Urinary bladder (tissue), 4 donors: ENCODE results near the gene NOS1AP. TPM values are rescaled to one million over a fixed set of nuclear protein-coding genes. Genes with fewer than 3 reads are reported as not detected.
"Not testable (repeated sequence)": the region's sequence is repeated elsewhere in the genome, so short reads cannot be mapped to it uniquely, and the experiment has no call there.

Experiments
- DNase-seq: peaks from one replicate; pipeline ENCODE4 v3.0.0-alpha.2; 2015; ENCODE audit errors: extremely low spot score
- H3K27ac ChIP-seq: one replicate; pipeline ENCODE4 v1.5.1; 2013; ENCODE audit warnings: low read depth, mild to moderate bottlenecking, moderate library complexity
- H3K36me3 ChIP-seq: one replicate; pipeline ENCODE4 v1.6.1; 2013; ENCODE audit warnings: mild to moderate bottlenecking, moderate library complexity; ENCODE audit not compliant: insufficient read depth
- H3K4me1 ChIP-seq: one replicate; pipeline ENCODE4 v1.6.1; 2013; ENCODE audit warnings: mild to moderate bottlenecking, moderate library complexity; ENCODE audit not compliant: insufficient read depth
- H3K4me3 ChIP-seq: one replicate; pipeline ENCODE4 v1.5.1; 2013; ENCODE audit warnings: low read depth, low read length
- WGBS: extraction: QIAGEN DNeasy Blood & Tissue Kit; methylation state at CpG from one replicate; pipeline ENCODE4 v1.1.7; 2013; 5-methylcytosine and 5-hydroxymethylcytosine counted together
- polyA plus RNA-seq: library from polyadenylated mRNA; stranded (reverse); fragments of 200-250 nt; gene quantifications from one replicate; pipeline ENCODE4 v1.2.3, GENCODE V29; 2013
- total RNA-seq: library from RNA; depleted of rRNA; stranded (reverse); fragments of >200 nt; gene quantifications from one replicate; pipeline ENCODE4 v1.2.3, GENCODE V29; 2014
- donor health status: healthy with polysubstance abuse.
- donor health status: healthy.

The NOS1AP gene
- total and polyA plus RNA-seq, 2 donors, result 0.92 to 2.0 TPM

DNA sequence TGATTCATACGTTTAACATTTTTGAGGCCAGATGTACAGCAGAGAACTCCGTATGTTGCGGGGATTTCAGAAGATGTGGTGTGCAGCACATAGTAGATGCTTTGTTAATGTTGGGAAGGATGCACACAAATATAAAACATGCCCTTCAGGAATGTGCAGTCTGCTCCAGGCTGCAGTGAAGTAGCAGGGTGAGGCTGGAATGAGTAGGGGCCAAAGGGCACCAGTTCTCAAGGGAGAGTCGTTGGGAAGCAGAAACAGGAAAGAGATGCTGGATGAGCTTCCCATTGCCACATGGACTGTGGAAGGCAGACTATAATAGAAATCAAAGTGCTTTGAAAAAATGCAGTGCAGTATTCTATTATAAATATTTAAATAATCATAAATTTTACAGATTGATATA, 126.9 kb downstream of the NOS1AP start:
- DNase-seq, result no peak
- WGBS, result 81% methylated on average over 4 of the region's 4 CpGs
- H3K4me3 ChIP-seq, result no peak overlapping the region
- H3K27ac ChIP-seq, result no peak overlapping the region
- no peaks in the 10 kb centered on the region for H3K4me1 ChIP-seq
- no peaks in the 10 kb centered on the region for H3K36me3 ChIP-seq

DNA sequence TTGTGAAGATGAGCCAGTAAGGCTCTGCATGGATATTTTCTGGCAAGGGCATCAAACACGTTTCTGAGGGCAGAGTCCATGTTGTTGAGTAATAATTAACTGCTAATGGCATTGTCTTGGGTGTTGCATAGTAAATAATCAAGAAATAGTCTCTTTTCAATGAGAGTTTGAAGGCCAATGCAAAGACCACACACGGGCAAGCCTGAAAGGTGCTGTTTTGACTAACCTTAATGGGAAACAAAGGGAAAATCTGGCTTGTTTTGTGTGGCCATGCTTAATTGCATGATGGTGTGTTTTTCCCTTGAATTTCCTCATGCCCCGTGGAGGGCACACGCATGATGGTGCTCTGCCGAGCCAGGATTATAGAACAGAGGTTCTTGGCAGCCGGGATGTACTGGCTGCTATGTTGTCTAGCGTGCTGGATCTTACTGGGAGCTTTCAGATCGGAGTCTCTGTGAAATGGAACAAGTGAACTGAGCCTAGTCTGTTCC, 127.6 kb downstream of the NOS1AP start:
- H3K27ac ChIP-seq, result no peak overlapping the region
- H3K4me1 ChIP-seq, result no peaks in the 10 kb centered on the region
- DNase-seq, result no peak
- H3K4me3 ChIP-seq, result no peak overlapping the region
- 89% methylated on average over 8 of the region's 8 CpGs for WGBS
- no peaks in the 10 kb centered on the region for H3K36me3 ChIP-seq

DNA sequence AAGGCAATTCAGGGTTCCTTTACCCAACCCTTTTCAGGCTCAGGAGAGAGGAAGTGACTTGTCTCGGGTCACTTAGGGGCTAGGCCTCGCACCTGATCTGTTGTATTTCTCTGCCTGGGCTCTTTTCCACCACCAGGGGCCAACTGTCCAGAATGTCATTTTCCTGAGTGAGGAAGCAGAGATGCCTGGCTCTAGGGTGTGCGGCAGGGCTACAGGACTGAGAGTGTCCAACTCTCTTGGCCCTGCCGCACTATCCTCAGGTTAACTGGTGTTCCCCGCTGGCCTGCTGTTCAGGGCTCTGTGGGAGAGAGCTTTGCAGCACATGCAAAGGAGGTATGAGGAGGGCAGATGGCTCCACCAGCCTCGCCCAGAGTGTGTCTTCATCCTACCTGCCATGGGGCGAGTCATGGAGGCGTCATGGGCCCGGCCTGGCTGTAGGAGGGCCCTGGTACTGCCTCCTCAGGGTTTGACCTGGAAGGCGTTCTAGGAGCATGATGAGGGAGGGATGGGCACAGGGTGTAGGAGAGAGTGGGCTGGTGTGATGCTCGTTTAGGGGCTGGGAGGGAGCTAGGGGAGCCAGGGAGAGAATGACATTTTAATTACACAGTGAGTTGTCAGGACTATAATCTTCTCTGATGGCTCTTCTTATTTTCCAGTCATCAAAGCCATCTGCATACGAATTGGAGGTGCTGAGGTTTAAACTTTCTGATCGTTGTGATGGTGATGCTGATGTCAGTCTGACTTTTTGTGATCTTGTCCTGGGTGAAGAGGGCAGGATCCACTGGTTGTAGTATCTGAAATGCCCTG, 128.3 kb downstream of the NOS1AP start:
- H3K36me3 ChIP-seq, result no peaks in the 10 kb centered on the region
- 90% methylated on average over 13 of the region's 13 CpGs for whole genome bisulfite sequencing
- DNase-seq, result no peak
- no peak overlapping the region for H3K4me3 ChIP-seq
- H3K27ac ChIP-seq, result no peak overlapping the region
- no peaks in the 10 kb centered on the region for H3K4me1 ChIP-seq

DNA sequence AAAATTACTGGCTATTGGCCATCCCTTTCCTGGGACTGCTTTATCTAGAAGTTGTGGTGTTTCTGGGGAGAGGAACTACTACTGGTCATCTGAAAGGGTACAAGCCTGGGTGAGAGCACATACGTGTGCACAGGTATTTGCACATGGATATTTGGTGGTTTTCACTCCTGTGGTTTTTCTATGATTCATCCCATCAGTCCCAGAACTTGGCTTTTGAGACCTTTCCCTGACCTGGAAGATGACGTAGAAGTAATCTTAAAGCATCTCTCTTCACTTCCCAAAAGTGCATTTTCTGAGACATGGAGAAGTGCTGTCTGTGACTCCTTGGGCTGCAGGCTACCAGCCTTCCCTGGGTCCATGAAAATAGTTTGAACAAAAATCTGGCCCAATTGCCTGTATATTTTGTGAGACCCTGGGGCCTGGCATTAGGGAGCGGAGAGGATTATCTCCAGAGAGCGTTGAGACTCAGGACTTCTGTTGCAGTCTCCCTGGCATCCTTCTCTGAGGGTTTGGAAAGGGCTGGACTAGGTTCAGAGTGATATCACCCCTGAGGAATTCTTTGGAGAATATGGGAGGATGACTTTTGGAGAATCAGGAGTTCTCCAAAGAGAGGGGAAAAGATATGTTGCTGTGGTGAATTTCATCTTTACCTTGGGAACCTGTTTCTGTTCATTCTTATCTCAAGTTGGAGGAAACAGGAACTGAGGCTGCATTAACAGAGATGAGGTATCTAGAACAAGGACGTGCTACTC, 130.8 kb downstream of the NOS1AP start:
- DNase-seq, result no peak

DNA sequence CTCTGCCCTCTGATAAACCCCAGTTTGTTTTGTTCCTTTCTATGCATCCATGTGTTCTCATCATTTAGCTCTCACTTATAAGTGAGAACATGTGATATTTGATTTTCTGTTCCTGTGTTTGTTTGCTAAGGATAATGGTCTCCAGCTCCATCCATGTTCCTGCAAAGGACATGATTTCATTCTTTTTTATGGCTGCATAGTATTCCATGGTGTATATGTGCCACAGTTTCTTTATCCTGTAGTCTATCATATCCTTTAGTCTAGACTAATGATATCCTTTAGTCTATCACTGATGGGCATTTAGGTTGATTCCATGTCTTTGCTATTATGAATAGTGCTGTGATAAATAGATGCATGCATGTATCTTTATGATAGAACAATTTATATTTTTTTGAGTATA, 131.6 kb downstream of the NOS1AP start:
- H3K36me3 ChIP-seq, H3K4me1 ChIP-seq, H3K4me3 ChIP-seq, DNase-seq, H3K27ac ChIP-seq: not testable (repeated sequence)

More for the DNA sequence above, 130.8 kb downstream of the NOS1AP start:
- no peaks in the 10 kb centered on the region for H3K4me1 ChIP-seq
- H3K27ac ChIP-seq, result no peak overlapping the region
- no peak overlapping the region for H3K4me3 ChIP-seq
- H3K36me3 ChIP-seq, result no peaks in the 10 kb centered on the region
- 61% methylated on average over 5 of the region's 5 CpGs for WGBS

DNA sequence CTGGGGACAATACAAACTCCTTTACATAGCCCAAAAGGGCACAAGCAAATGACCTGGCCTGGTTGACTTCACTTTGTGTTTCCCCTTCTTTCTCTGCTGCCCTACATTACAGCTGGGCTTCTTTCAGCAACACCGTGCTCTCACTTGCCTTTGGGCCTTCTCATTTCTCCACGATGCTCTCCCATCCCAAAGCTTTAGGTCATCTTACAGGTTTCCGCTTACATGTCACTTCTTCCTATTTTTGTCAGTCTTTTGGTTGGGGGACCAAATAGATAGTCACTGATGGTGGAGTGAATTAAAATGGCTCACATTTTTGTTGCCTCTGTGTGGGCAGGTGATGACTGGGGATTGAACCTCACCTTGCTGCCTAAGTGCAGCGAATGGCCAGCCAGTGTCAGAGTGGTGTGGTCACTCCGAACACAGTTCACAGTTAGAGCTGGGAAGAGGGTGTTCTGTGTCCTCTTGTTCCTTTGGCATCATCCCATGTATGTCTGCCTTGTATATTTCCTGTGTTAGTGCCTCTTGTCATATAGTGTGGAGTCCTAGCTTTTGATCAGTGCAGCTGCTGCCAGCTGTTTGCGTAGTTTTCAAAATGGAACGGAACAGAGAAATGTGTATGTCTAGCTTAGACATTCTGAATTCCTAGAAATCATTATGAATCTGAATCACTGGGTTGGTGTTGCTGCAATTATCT, 134.8 kb downstream of the NOS1AP start:
- no peak overlapping the region for H3K4me3 ChIP-seq
- DNase-seq, result no peak
- H3K27ac ChIP-seq, result no peak overlapping the region
- 64% methylated on average over 7 of the region's 7 CpGs for WGBS
- H3K36me3 ChIP-seq, result no peaks in the 10 kb centered on the region
- H3K4me1 ChIP-seq, result no peaks in the 10 kb centered on the region

DNA sequence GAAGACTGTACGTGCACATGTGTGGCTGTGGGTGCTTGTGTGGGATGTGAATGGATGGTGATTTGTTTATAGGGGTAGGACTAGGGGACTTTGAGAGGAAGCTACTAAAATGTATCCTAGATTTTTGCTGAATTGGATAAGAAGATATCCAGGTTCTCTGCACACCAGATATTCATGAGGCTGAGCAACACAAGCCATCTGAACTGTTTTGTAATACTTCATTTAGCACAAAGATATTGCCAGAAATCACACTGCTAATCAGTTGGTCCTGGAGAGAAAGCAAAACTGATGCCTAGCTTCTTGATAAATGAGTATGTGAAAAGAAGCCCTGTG, 135.3 kb downstream of the NOS1AP start:
- WGBS, result 64% methylated on average over 1 of the region's 1 CpG
- H3K27ac ChIP-seq, result no peak overlapping the region
- no peak overlapping the region for H3K4me3 ChIP-seq
- H3K4me1 ChIP-seq, result no peaks in the 10 kb centered on the region
- no peak for DNase-seq
- H3K36me3 ChIP-seq, result no peaks in the 10 kb centered on the region

DNA sequence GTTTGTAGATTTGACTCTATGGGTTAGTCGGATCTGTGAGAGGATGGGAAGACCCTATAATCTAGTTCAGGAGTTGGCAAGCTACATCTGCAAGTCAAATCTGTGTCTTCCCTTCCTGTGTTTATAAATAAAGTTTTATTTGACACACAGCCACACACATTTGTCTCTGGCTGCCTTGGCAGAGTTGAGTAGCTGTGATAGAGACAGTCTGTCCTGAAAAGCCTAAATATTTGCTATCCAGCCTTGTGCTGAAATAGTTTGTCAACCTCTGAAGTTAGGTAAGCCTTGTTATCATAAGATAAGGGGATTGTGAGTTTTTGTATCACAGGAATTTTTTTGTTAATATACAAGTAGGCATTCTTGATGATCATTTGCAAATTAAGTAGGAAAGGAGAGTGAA, 136.8 kb downstream of the NOS1AP start:
- Histone ChIP-seq H3K27ac (no peak overlapping the region), H3K4me3 (no peak overlapping the region), H3K4me1 (no peaks in the 10 kb centered on the region), H3K36me3 (no peaks in the 10 kb centered on the region)
- no peak for DNase-seq
- 72% methylated on average over 1 of the region's 1 CpG for WGBS

DNA sequence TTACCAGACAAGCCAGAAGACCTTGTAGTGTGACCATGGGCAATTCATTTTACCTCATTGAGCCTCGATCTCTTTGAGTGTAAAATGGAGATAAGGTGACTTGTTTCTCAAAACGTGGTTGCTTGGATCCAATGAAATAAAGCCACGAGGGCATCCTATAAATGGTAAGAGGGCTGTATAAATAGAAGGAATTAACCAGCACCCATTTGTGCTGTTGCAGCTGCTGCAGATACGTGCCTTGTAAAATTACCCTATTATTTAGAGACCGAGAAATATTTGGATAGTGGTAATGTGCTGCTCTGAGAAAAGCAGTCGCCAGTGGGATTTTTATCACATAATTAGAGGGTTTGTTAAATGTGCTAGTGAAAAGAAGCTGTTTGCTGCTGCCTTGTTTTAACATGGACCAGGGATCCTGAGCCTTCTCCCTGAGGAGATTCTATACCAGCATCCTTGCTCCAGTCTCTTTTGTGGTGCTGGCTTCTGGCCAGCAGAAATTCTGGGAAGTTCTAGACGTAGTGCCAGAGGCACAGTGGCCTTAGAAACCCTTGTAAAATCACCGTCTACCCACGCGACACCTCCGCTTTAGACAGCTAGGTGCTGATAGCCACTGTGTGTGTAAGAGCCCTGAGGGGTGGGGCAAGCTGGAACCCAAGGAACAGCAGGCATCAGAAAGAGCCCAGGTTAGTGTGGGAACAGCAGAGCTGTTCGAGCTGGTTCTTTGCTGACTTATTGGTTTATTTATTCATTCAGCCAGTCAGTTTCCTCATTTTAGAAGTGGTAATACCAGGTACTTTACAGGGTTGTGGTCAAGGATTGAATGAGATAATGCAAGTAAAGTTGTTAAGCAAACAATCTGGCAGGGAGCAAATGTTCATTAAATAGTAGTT, 137.5 kb downstream of the NOS1AP start:
- WGBS, result 23% methylated on average over 12 of the region's 12 CpGs
- DNase-seq, result no peak
- Histone ChIP-seq H3K4me3 (no peak overlapping the region), H3K4me1 (no peaks in the 10 kb centered on the region), H3K36me3 (no peaks in the 10 kb centered on the region), H3K27ac (no peak overlapping the region)

DNA sequence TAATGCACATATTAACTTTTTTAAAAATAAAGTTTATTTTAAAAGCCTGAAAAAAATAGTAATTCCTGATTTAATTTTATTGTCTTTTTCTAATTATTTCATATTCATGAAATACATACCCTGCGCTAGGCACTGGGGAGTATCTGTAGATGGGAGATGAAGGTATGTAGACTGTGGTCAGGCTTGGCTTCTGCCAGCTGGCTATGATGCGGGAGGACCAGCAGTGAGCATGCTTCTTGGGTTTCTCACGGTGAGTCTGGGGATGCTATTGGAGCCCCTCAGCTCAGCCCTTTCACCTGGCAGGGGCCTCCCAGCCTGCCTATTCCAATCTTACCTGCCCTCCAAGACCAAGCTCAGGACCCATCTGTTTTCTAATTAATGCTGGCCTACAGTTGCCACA, 138.4 kb downstream of the NOS1AP start:
- 95% methylated on average over 3 of the region's 3 CpGs for WGBS
- DNase-seq, result no peak
- no peaks in the 10 kb centered on the region for H3K4me1 ChIP-seq
- H3K27ac ChIP-seq, result no peak overlapping the region
- H3K36me3 ChIP-seq, result no peaks in the 10 kb centered on the region
- no peak overlapping the region for H3K4me3 ChIP-seq

DNA sequence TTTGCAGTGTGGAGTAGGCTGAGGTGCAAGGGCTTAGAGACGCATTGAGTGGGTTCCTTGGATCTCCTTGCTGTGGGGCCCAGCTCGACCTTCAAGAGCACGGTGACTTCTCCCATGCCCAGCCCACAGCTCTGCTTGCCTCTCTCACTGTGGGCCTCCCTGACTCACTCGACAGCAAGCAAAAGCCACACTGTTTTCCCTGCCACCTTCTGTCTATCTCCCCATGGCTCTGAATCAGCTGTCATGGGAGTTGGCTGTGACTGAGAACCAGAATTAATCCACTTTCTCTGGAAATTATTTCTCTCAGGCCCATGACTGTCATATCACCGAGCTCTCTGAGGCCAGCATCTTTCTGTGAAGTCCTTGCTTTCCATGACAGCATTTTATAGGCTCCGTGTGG, 140.7 kb downstream of the NOS1AP start:
- 79% methylated on average over 6 of the region's 6 CpGs for WGBS
- Histone ChIP-seq H3K36me3 (no peaks in the 10 kb centered on the region), H3K4me1 (no peaks in the 10 kb centered on the region), H3K4me3 (no peak overlapping the region), H3K27ac (no peak overlapping the region)
- no peak for DNase-seq

DNA sequence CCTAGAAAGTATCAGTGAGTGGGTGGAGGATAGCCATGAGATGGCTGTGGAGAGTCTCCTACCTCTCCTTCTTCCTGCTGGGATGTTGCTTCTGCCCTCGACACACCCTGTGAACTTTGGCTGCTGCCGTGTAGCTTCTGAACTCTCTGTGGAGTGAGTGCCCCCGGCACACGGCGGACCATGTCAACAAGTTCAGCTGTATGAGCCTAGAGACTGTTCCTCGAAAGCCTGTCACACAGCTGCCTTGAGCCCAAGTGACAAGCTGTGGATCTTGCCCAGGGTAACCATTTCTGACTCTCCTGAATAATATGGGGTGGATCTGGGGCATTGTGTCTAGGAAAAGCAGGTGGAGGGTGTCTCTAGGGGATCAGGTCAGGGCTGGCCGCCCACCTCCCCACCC, 143.2 kb downstream of the NOS1AP start:
- no peak overlapping the region for H3K4me3 ChIP-seq
- no peak overlapping the region for H3K27ac ChIP-seq
- H3K36me3 ChIP-seq, result no peaks in the 10 kb centered on the region
- H3K4me1 ChIP-seq, result no peaks in the 10 kb centered on the region
- 93% methylated on average over 7 of the region's 7 CpGs for WGBS
- no peak for DNase-seq

DNA sequence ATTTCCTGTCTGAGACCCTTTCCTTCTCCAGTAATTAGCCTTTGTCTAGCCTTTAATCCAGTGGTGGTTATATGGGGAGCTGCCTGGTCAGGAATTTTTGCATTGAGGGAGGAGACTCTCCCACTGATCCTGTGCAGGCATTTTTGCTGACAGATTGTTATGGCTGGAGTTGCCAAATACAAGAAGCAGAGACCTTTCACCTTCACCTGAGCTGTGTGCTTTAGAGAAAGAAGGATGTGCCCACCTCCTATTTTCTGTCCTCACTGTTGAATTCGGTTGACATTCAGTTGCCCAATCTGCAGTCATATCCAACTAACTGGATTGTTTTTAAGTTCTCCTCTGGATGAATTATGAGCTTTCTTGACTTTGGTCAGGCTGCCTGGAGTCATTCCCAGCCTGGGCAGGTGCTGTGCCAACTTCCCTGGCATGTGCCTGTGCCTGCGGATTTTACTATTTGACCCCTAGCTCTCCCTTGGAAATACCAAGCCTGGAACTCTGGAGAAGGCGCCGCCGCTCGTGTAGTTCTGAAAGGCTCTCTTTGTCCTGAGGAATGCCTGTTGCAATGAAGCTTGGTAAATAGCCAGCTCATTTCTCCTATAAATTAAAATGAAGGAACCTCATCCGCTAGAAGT, 143.9 kb downstream of the NOS1AP start:
- no peak overlapping the region for H3K4me3 ChIP-seq
- no peaks in the 10 kb centered on the region for H3K36me3 ChIP-seq
- 29% methylated on average over 7 of the region's 7 CpGs for WGBS
- H3K27ac ChIP-seq, result no peak overlapping the region
- H3K4me1 ChIP-seq, result no peaks in the 10 kb centered on the region
- DNase-seq, result no peak
